ENCODE data around the gene ABHD12.
A peak's percentile ranks its signal among the peaks of the same experiment; 100 is the strongest.

The ABHD12 gene

GRCh38 chr20:25355011-25355595, 35.5 kb downstream of the ABHD12 start:
- Histone ChIP-seq H3K27me3 (ENCODE audit: insufficient read depth, poor library complexity, severe bottlenecking) (no peaks in the 10 kb centered on the region), H3K9me3 (ENCODE audit: severe bottlenecking) (no peaks in the 10 kb centered on the region), H3K4me3 (ENCODE audit: severe bottlenecking) (no peak overlapping the region), H3K27ac (ENCODE audit: poor library complexity, severe bottlenecking) (no peak overlapping the region), H3K4me1 (ENCODE audit: insufficient read depth, poor library complexity, severe bottlenecking) (peaks cover 5% of the 10 kb centered on the region), H3K36me3 (ENCODE audit: low read depth) (no peaks in the 10 kb centered on the region)
- ATAC-seq (ENCODE audit: low read depth): no peak
- no peak for TF ChIP-seq CTCF (IDR thresholded peaks at IDR 0.05; ENCODE audit: poor library complexity, severe bottlenecking)
- no peak for DNase-seq (ENCODE audit: low spot score)

- Histone ChIP-seq H3K4me1 (ENCODE audit: insufficient read depth, poor library complexity, severe bottlenecking) (peaks cover 5% of the 10 kb centered on the region), H3K36me3 (ENCODE audit: low read depth) (no peaks in the 10 kb centered on the region), H3K9me3 (ENCODE audit: severe bottlenecking) (no peaks in the 10 kb centered on the region), H3K4me3 (ENCODE audit: severe bottlenecking) (no peak overlapping the region), H3K27ac (ENCODE audit: poor library complexity, severe bottlenecking) (no peak overlapping the region), H3K27me3 (ENCODE audit: insufficient read depth, poor library complexity, severe bottlenecking) (no peaks in the 10 kb centered on the region)
- ATAC-seq (ENCODE audit: low read depth) (peak; percentile 52), DNase-seq (ENCODE audit: low spot score) (no peak)
- TF ChIP-seq CTCF (IDR thresholded peaks at IDR 0.05; ENCODE audit: poor library complexity, severe bottlenecking): no peak
Measured at GRCh38 chr20:25353747-25354705, 36.6 kb downstream of the ABHD12 start.

GRCh38 chr20:25353353-25353746, 37.3 kb downstream of the ABHD12 start:
- peak; percentile 14; the same call in 1 of the 3 replicates for ATAC-seq (ENCODE audit: low read depth)
- no peaks in the 10 kb centered on the region for H3K9me3 ChIP-seq (ENCODE audit: severe bottlenecking)
- no peak overlapping the region for H3K4me3 ChIP-seq (ENCODE audit: severe bottlenecking)
- no peak overlapping the region for H3K27ac ChIP-seq (ENCODE audit: poor library complexity, severe bottlenecking)
- H3K36me3 ChIP-seq (ENCODE audit: low read depth): no peaks in the 10 kb centered on the region
- DNase-seq (ENCODE audit: low spot score): no peak
- TF ChIP-seq CTCF (IDR thresholded peaks at IDR 0.05; ENCODE audit: poor library complexity, severe bottlenecking): no peak
- peaks cover 5% of the 10 kb centered on the region for H3K4me1 ChIP-seq (ENCODE audit: insufficient read depth, poor library complexity, severe bottlenecking)
- no peaks in the 10 kb centered on the region for H3K27me3 ChIP-seq (ENCODE audit: insufficient read depth, poor library complexity, severe bottlenecking)

- Histone ChIP-seq H3K27me3 (ENCODE audit: insufficient read depth, poor library complexity, severe bottlenecking) (no peaks in the 10 kb centered on the region), H3K36me3 (ENCODE audit: low read depth) (no peaks in the 10 kb centered on the region), H3K27ac (ENCODE audit: poor library complexity, severe bottlenecking) (no peak overlapping the region), H3K4me3 (ENCODE audit: severe bottlenecking) (no peak overlapping the region), H3K9me3 (ENCODE audit: severe bottlenecking) (no peaks in the 10 kb centered on the region), H3K4me1 (ENCODE audit: insufficient read depth, poor library complexity, severe bottlenecking) (peaks cover 5% of the 10 kb centered on the region)
- no peak for TF ChIP-seq CTCF (IDR thresholded peaks at IDR 0.05; ENCODE audit: poor library complexity, severe bottlenecking)
- DNase-seq (ENCODE audit: low spot score) (no peak), ATAC-seq (ENCODE audit: low read depth) (peak; percentile 37; the same call in 1 of the 3 replicates)
Measured at GRCh38 chr20:25352746-25353145, 37.9 kb downstream of the ABHD12 start.

- TF ChIP-seq CTCF (IDR thresholded peaks at IDR 0.05; ENCODE audit: poor library complexity, severe bottlenecking): no peak
- no peaks in the 10 kb centered on the region for H3K27me3 ChIP-seq (ENCODE audit: insufficient read depth, poor library complexity, severe bottlenecking)
- DNase-seq (ENCODE audit: low spot score): no peak
- no peaks in the 10 kb centered on the region for H3K36me3 ChIP-seq (ENCODE audit: low read depth)
- H3K9me3 ChIP-seq (ENCODE audit: severe bottlenecking): no peaks in the 10 kb centered on the region
- H3K27ac ChIP-seq (ENCODE audit: poor library complexity, severe bottlenecking): no peak overlapping the region
- ATAC-seq (ENCODE audit: low read depth): no peak
- H3K4me3 ChIP-seq (ENCODE audit: severe bottlenecking): no peak overlapping the region
- H3K4me1 ChIP-seq (ENCODE audit: insufficient read depth, poor library complexity, severe bottlenecking): peaks cover 5% of the 10 kb centered on the region
Measured at GRCh38 chr20:25351024-25351360, 39.6 kb downstream of the ABHD12 start.
